Esophagus (tissue), 2 donors: Measurements from ENCODE around the gene ZNF618. TPM values are rescaled to one million over a fixed set of nuclear protein-coding genes. Genes with fewer than 3 reads are reported as not detected.

Source experiments
- H3K27ac ChIP-seq, 2 donors: one replicate each; pipeline ENCODE4 v1.5.1; 2013; ENCODE audit warnings: low read depth in 2 of 2, mild to moderate bottlenecking in 2 of 2, inconsistent platforms in 1 of 2, low read length in 1 of 2, moderate library complexity in 1 of 2
- H3K27me3 ChIP-seq, 2 donors: one replicate each; pipeline ENCODE4 v1.6.1; 2013; ENCODE audit warnings: low read length in 2 of 2, control low read depth in 1 of 2, mild to moderate bottlenecking in 1 of 2; ENCODE audit not compliant: insufficient read depth in 2 of 2, control insufficient read depth in 1 of 2
- H3K36me3 ChIP-seq, 2 donors: one replicate each; pipeline ENCODE4 v1.6.1; 2013; ENCODE audit warnings: low read length in 1 of 2; ENCODE audit not compliant: control insufficient read depth in 2 of 2, insufficient read depth in 2 of 2
- H3K4me1 ChIP-seq, 2 donors: one replicate each; pipeline ENCODE4 v1.6.1; 2013; ENCODE audit warnings: low read length in 1 of 2; ENCODE audit not compliant: control insufficient read depth in 2 of 2, insufficient read depth in 2 of 2
- H3K4me3 ChIP-seq, 2 donors: one replicate each; pipeline ENCODE4 v1.5.1; 2013; ENCODE audit warnings: low read length in 2 of 2, mild to moderate bottlenecking in 2 of 2, low read depth in 1 of 2, moderate library complexity in 1 of 2
- H3K9me3 ChIP-seq, 2 donors: one replicate each; pipeline ENCODE4 v1.6.1; 2013; ENCODE audit warnings: mild to moderate bottlenecking in 2 of 2, low read depth in 1 of 2, low read length in 1 of 2, moderate library complexity in 1 of 2; ENCODE audit not compliant: control insufficient read depth in 2 of 2, insufficient read depth in 1 of 2
- WGBS, 2 donors: extraction: QIAGEN DNeasy Blood & Tissue Kit; methylation state at CpG; one replicate each; pipeline ENCODE4 v1.1.7; 2013; 5-methylcytosine and 5-hydroxymethylcytosine counted together
- polyA plus RNA-seq, 2 donors: library from polyadenylated mRNA; stranded (reverse); fragments of 200-250 nt; gene quantifications; one replicate each; pipeline ENCODE4 v1.2.3, GENCODE V29; 2013
- donor health status: healthy with polysubstance abuse.
- donor health status: Bipolar disorder and iron deficiency.

Gene ZNF618
- polyA plus RNA-seq, 2 donors: 0.56 to 1.0 TPM

DNA sequence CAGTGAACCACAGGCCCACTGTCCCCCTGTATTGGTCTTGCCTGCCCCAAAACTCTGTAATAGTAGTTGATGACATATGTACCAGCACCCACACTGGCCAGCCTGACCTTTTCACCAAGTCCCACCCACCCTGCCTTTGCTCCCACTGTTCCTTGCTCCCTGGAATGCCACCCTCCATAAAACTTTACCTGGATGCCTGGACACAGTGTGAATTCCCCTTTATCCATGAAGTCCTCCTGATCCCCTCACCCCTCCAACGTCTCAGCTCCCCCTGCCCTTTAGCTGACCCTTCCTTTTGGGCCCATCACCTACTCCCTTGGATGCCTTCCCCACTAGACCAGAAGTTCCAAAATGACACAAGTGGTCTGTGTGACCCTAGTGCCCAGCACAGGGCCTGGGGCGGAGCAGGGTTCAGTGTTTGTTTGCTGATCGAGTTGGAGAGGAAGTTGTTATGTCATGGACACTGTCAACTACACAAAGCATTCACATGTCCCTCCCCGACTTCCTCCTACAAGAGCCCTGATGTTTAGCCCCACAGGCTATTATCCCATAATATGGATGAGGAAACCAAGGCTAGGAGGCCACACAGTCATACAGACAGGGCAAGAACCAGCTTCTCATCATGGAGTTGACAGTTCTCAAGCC is 185.8 kb downstream of the ZNF618 start:
- Histone ChIP-seq H3K4me1 (peaks cover 2 to 4% of the 10 kb centered on the region in 2 donors), H3K9me3 (no peaks in the 10 kb centered on the region), H3K36me3 (no peaks in the 10 kb centered on the region), H3K27me3 (no peaks in the 10 kb centered on the region), H3K4me3 (no peak overlapping the region), H3K27ac (no peak overlapping the region)
- 67 to 69% methylated on average over 4 of the region's 4 CpGs for WGBS, 2 donors

DNA sequence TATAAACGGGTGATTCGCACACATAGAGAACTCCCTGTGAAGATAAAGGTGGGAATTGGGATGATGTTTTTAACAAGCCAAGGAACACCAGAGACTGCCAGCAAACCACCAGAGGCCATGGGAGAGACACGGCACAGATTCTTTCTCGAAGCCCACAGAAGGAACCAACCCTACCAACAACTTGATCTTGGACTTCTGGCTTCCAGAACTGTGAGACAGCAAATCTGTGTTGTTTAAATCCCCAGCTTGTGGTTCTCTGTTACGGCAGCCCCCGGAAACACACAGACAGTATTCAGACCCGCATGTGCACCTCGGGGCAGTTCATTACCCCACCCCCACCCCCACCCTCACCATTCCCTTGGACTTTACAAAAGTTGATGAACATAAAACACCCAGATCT is 189.2 kb downstream of the ZNF618 start:
- H3K27me3 ChIP-seq: no peaks in the 10 kb centered on the region
- H3K4me3 ChIP-seq: no peak overlapping the region
- 88% methylated on average over 8 of the region's 8 CpGs for WGBS, 2 donors
- H3K9me3 ChIP-seq: no peaks in the 10 kb centered on the region
- H3K36me3 ChIP-seq: no peaks in the 10 kb centered on the region
- no peak overlapping the region for H3K27ac ChIP-seq
- H3K4me1 ChIP-seq: peaks cover 0 to 4% of the 10 kb centered on the region in 2 donors

DNA sequence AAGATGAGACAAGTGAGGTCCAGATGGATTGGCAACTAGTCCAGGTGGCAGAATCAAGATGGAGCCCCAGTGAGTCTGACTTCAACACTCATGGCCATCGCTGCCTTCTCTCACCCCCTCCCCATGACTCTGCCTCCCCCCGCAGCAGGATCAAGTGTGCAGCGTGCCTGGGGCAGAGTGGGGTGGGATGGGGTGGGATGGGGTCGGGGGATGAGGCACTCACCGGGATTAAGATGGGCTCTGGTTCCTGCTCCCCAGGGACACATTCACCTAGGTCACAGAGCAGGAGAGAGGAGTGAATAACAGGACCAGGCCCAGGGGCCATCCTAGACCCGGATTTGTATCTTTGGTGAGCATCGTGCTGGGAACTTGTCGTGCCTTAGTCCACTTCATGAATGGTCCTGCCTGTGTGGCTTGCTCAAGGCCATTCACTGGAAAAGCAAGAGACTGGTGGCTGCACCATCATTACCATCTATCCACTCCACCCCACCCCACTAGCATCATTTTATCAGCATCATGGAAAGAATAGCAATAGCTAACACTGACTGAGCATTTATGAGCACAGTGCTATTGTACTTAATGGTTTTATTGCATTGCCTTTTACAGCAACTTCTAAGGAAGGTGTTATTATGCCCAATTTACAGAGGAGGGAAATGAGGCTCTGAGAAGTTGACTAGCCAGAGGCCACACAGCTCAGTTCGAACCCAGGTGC is 193.5 kb downstream of the ZNF618 start:
- Histone ChIP-seq H3K36me3 (no peaks in the 10 kb centered on the region), H3K4me1 (peaks cover 3 to 23% of the 10 kb centered on the region in 2 donors), H3K4me3 (no peak overlapping the region), H3K9me3 (no peaks in the 10 kb centered on the region), H3K27me3 (no peaks in the 10 kb centered on the region), H3K27ac (no peak overlapping the region)
- 91% methylated on average over 9 of the region's 9 CpGs for WGBS, 2 donors

DNA sequence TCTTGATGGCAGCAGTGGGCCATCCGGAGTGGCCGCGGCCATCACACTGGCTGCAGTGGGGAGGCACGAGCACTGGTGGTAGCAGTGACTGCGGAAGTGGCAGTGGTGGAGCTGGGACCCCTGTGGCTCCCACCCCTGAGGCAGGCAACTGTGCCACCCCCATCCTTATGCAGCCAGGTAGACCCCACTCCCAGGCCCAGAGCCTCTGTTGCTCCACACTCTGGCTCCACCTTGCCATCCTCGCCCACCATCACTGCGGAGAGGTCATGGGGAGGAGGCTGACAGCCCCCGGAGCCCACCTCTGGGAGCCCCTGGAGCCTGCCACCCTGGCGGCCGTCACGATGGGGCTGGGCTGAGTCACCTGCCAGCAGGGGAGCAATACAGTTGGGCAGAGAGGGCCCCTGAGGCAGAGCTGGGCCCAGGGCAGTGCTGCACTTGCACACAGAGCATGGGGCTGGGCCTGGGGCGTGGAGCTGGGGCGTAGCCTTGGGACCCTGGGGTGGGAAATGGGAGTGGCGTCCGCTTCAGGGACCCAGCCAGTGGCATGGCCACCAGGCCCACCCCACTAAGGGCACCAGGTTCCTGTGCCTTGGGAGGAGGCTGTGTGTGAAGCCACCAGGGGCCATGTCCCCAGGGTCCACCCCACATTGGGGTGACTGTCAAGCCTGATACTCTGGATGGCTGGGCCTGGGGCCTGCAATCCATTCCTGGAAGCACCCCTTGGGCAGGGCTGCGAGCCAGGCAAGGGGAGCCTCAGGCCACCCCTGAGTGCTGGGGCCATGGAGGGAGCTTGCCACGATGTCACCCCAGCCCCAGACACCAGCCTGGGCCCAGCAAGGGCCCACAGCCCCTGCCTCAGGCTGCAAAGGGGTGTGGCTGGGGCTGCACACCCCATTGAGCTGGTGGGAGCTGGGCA is 194.3 kb downstream of the ZNF618 start:
- Histone ChIP-seq H3K4me1 (peaks cover 3 to 23% of the 10 kb centered on the region in 2 donors), H3K9me3 (no peaks in the 10 kb centered on the region), H3K36me3 (no peaks in the 10 kb centered on the region), H3K27me3 (no peaks in the 10 kb centered on the region), H3K4me3 (no peak overlapping the region), H3K27ac (no peak overlapping the region)
- 79 to 83% methylated on average over 17 of the region's 17 CpGs for WGBS, 2 donors

DNA sequence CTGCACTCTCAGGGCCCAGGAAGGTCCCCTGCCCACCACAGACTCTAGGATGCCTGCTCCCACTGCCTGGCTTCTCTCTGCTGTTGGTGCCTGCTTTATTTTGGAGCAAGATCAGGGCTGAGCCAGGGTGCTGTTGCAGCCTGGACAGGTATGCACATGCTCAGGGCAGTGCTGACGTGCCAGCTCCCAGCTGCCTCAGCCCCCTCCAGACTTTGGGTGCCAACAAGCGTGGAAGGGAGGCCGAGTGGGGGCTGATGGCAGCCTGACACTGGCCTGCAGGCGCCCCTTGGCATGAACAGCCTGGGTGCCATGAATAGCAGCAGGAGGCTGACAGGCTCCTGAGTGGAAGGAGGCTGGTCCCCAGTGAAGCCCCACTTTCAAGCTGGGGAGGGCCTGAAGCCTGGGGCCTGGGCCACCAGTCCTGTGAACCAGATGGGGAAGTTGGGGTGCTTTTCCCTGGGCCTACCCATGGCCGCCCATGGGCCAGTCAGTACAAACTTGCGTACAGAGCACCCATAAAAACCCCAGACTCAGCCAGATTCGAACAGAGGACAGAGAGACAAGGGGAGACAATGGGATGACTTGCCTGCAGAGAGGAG is 195.2 kb downstream of the ZNF618 start:
- no peak overlapping the region for H3K4me3 ChIP-seq
- no peaks in the 10 kb centered on the region for H3K9me3 ChIP-seq
- peaks cover 3 to 23% of the 10 kb centered on the region in 2 donors for H3K4me1 ChIP-seq
- no peak overlapping the region for H3K27ac ChIP-seq
- H3K36me3 ChIP-seq: no peaks in the 10 kb centered on the region
- H3K27me3 ChIP-seq: no peaks in the 10 kb centered on the region
- 57 to 67% methylated on average over 7 of the region's 7 CpGs for WGBS, 2 donors

DNA sequence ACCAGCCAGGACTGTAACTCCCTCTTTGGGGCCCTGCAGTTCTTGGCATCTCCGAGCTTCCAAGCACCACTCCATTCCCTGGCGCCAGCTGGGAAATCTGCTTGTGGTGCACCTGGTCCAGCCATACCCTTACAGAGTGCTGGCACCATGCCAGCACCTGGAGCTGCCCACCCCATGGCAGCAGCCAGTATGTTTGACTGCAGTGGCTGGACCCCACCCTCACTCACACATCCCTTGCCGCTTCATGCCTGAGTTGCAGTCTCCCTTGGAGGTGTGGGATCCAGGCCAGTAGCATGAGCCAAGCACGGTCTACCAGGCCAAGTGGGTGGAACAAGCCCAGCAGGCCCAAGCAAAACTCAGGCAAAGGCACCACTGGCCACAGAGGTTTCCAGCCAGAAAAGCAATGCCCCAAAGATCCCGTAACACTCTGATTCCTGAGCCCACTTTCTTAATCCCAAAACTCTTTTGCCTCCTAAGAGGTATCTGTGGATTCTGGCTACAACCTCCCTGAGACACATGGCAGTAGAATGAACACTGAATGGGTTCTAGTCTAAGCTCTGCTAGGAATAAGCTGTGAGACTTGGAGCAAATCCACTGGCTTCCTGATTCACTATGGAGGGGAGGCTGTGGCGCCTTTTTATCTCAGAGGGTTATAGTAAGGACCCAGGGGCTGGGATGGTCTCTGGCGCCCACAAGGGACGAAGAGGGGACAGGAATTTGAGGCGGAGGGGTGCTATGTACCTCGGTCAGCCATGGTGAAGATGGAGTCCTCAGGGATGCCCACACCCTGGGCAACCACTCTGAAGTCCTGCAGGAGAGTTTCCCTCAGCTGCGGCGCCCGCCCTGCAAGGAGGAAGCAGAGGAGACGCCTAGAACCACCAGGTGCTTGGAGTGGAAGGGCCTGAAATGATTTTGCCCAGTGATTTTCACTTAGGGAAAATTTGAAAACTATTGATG is 196.4 kb downstream of the ZNF618 start:
- no peak overlapping the region for H3K27ac ChIP-seq
- WGBS, 2 donors: 43 to 58% methylated on average over 14 of the region's 14 CpGs

DNA sequence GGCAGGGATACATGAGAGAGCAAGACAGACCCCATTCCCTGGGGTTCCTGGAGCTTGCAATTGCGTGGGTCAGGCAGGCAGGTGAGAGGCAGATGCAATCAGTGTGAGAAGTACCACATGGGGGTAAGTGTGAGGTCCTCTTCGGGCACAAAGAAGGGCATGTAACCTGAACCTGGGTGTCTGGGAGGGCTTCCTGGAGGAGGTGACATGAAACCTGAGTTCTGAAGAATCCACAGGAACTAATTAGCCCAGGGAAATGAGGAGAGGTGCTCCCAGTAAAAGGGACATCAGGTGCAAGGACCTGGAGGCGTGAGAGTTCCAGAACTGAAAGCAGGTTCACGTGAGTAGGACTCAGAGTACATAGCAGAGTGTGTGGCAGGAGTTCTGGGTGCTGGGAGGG is 199.5 kb downstream of the ZNF618 start:
- no peaks in the 10 kb centered on the region for H3K36me3 ChIP-seq
- no peaks in the 10 kb centered on the region for H3K27me3 ChIP-seq
- H3K4me3 ChIP-seq: no peak overlapping the region
- peaks cover 3 to 22% of the 10 kb centered on the region in 2 donors for H3K4me1 ChIP-seq
- no peak overlapping the region for H3K27ac ChIP-seq
- WGBS, 2 donors: 66 to 69% methylated on average over 4 of the region's 4 CpGs
- no peaks in the 10 kb centered on the region for H3K9me3 ChIP-seq

More for the DNA sequence above, 196.4 kb downstream of the ZNF618 start:
- no peaks in the 10 kb centered on the region for H3K27me3 ChIP-seq
- H3K4me1 ChIP-seq: peaks cover 3 to 23% of the 10 kb centered on the region in 2 donors
- no peaks in the 10 kb centered on the region for H3K9me3 ChIP-seq
- no peaks in the 10 kb centered on the region for H3K36me3 ChIP-seq
- H3K4me3 ChIP-seq: no peak overlapping the region

DNA sequence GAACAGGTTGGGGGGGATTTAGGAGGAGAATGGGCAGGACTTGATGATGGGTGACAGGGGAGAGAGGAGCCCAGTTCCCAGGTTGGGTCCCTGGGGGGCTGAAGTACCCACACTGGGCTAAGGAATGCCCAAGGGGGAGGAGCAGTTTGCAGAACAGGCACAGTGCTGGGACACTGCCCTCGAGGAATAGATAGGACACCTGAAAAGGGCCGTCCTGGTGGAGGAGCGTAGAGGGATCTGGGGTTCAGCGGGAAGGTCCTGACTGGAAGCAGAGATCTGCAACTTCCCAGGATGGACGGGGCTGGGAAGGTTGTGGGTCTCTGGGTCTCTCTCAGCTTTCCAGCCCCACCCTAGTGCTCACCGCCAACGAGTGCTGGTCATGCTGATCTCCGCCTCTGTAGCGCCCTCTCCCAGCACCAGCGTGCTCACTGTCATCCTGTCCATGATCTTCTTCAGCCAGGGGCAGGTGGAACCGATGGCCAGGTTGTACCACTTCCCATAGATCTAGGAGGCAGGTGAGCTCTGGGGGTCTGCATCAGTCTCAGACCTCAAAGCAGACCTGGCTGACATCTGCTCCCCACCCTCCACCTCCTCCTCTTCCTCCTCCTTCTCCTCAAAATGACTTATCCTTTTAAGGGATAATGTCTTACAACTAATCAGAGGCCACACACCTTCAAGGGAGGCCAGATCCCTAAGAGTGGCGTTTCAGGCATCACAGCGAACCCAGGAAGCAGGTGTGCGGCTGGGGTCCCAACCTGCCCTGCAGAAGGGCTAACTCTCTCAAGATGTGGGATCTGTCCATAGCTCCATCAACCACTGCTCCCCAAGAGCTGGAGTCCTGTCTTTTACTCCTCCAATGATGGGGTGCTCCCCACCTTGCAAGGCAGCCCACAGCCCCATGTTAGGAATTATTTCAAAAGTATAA is 200.4 kb downstream of the ZNF618 start:
- Histone ChIP-seq H3K9me3 (no peaks in the 10 kb centered on the region), H3K4me3 (no peak overlapping the region), H3K27ac (no peak overlapping the region), H3K4me1 (peaks cover 3 to 14% of the 10 kb centered on the region in 2 donors), H3K27me3 (no peaks in the 10 kb centered on the region), H3K36me3 (no peaks in the 10 kb centered on the region)
- WGBS, 2 donors: 80 to 83% methylated on average over 14 of the region's 14 CpGs
